H1 (cell line): ENCODE data around the gene ST6GALNAC3. TPM values are rescaled to one million over a fixed set of nuclear protein-coding genes. Genes with fewer than 3 reads are reported as not detected.

ENCODE experiments used
- CTCF ChIA-PET: fragments of 300-600 bp; sonication (Branson Sonifier 250); formaldehyde crosslinking; loops from one replicate; lab custom pipeline; 2021; ENCODE audit not compliant: partially characterized antibody; lab: Charles Lee
- POLR2A ChIA-PET: fragments of 300-600 bp; sonication (Branson Sonifier 250); formaldehyde crosslinking; loops from one replicate; lab custom pipeline; 2021; ENCODE audit warnings: inconsistent platforms; ENCODE audit not compliant: partially characterized antibody; lab: Charles Lee
- DNase-seq, 2 experiments: peaks; one replicate each; pipeline versions ENCODE4 v3.0.0 to v3.0.0-alpha.2; 2010 to 2022; ENCODE audit warnings: low spot score in 2 of 2, low read depth in 1 of 2, mixed read lengths in 1 of 2
- FAIRE-seq: peaks from 2 replicates; lab custom pipeline; 2011; peaks lifted over from hg19 to GRCh38; lab: Jason Lieb, UNC
- H2AFZ ChIP-seq: 2 replicates; pipeline ENCODE4 v1.8.1; 2012; ENCODE audit warnings: low read length, inconsistent platforms
- H2AK5ac ChIP-seq: 2 replicates; pipeline ENCODE4 v1.6.1; 2013; ENCODE audit warnings: low read depth, low read length
- H2BK120ac ChIP-seq: replicated peaks from 2 replicates; pipeline ENCODE3; 2013; ENCODE audit warnings: low read depth, low read length, inconsistent platforms
- H2BK12ac ChIP-seq: 2 replicates; pipeline ENCODE4 v1.6.1; 2013; ENCODE audit warnings: low read depth, low read length
- H2BK15ac ChIP-seq: 2 replicates; pipeline ENCODE4 v1.6.1; 2013; ENCODE audit warnings: low read length
- H2BK20ac ChIP-seq: 2 replicates; pipeline ENCODE4 v1.6.1; 2013; ENCODE audit warnings: low read length
- H2BK5ac ChIP-seq: 2 replicates; pipeline ENCODE4 v1.6.1; 2013; ENCODE audit warnings: low read depth, low read length
- H3K14ac ChIP-seq: 2 replicates; pipeline ENCODE4 v1.6.1; 2013; ENCODE audit warnings: inconsistent platforms; ENCODE audit not compliant: insufficient read length
- H3K18ac ChIP-seq: 2 replicates; pipeline ENCODE4 v1.6.1; 2013; ENCODE audit warnings: low read length; ENCODE audit errors: extremely low read depth
- H3K23ac ChIP-seq: 2 replicates; pipeline ENCODE4 v1.6.1; 2013; ENCODE audit warnings: inconsistent platforms; ENCODE audit not compliant: insufficient read length
- H3K23me2 ChIP-seq: 2 replicates; pipeline ENCODE4 v1.6.1; 2013; ENCODE audit warnings: low read depth, low read length
- H3K27ac ChIP-seq: 2 replicates; pipeline ENCODE4 v1.6.1; 2011; ENCODE audit warnings: low read depth, low read length, inconsistent platforms
- H3K27me3 ChIP-seq, 4 experiments: replicated peaks in 1 of 4; 1 replicate in 1 of 4; 2 replicates in 3 of 4; pipeline versions ENCODE4 v1.6.1 to v1.8.1; 2011 to 2013; ENCODE audit warnings: low read length in 3 of 4, mild to moderate bottlenecking in 3 of 4, inconsistent platforms in 2 of 4, mixed read lengths in 2 of 4, moderate library complexity in 1 of 4; ENCODE audit not compliant: control insufficient read depth in 3 of 4, insufficient read depth in 3 of 4; ENCODE audit errors: extremely low read depth in 1 of 4
- H3K36me3 ChIP-seq, 4 experiments: 2 replicates each; pipeline versions ENCODE4 v1.6.1 to v1.8.1; 2011 to 2013; ENCODE audit warnings: mild to moderate bottlenecking in 4 of 4, low read length in 3 of 4, moderate library complexity in 2 of 4, control low read depth in 1 of 4, inconsistent platforms in 1 of 4; ENCODE audit not compliant: insufficient read depth in 4 of 4, control insufficient read depth in 2 of 4
- H3K4ac ChIP-seq: replicated peaks from 2 replicates; pipeline ENCODE3; 2013; ENCODE audit warnings: low read length, low read depth, mixed read lengths, inconsistent platforms; ENCODE audit not compliant: insufficient read length
- H3K4me1 ChIP-seq, 4 experiments: replicated peaks in 1 of 4; 1 replicate in 1 of 4; 2 replicates in 3 of 4; pipeline versions ENCODE4 v1.6.1 to v1.8.1; 2011 to 2013; ENCODE audit warnings: low read length in 3 of 4, inconsistent platforms in 2 of 4, mixed read lengths in 1 of 4; ENCODE audit not compliant: insufficient read depth in 4 of 4, control insufficient read depth in 3 of 4
- H3K4me2 ChIP-seq, 2 experiments: 2 replicates each; pipeline versions ENCODE4 v1.6.1 to v1.8.1; 2011 to 2013; ENCODE audit warnings: low read depth in 2 of 2, low read length in 2 of 2, control low read depth in 1 of 2, inconsistent platforms in 1 of 2, mild to moderate bottlenecking in 1 of 2; ENCODE audit not compliant: insufficient read depth in 1 of 2
- H3K4me3 ChIP-seq, 4 experiments: fragments of 200-600, 300-600 bp in 1 of 4; sonication (generic), shearing (Covaris generic), sonication (Bioruptor Twin) in 1 of 4; 2 replicates each; pipeline versions ENCODE4 v1.5.1 to v1.8.1; 2011 to 2016; ENCODE audit warnings: low read length in 4 of 4, low read depth in 3 of 4, control low read depth in 2 of 4, inconsistent platforms in 2 of 4, mild to moderate bottlenecking in 2 of 4, mixed read lengths in 1 of 4, moderate library complexity in 1 of 4; ENCODE audit not compliant: insufficient read depth in 2 of 4; ENCODE audit errors: extremely low read depth in 1 of 4
- H3K56ac ChIP-seq: replicated peaks from 2 replicates; pipeline ENCODE3; 2013; ENCODE audit warnings: low read depth, mild to moderate bottlenecking, mixed read lengths, low read length, inconsistent platforms; ENCODE audit not compliant: insufficient read length
- H3K79me1 ChIP-seq: 2 replicates; pipeline ENCODE4 v1.6.1; 2013; ENCODE audit warnings: low read depth, low read length, control low read depth
- H3K79me2 ChIP-seq, 2 experiments: 2 replicates each; pipeline versions ENCODE4 v1.6.1 to v1.8.1; 2012 to 2013; ENCODE audit warnings: low read length in 2 of 2, mild to moderate bottlenecking in 2 of 2, inconsistent platforms in 1 of 2; ENCODE audit not compliant: insufficient read depth in 2 of 2, control insufficient read depth in 1 of 2
- H3K9ac ChIP-seq, 4 experiments: replicated peaks in 1 of 4; 1 replicate in 1 of 4; 2 replicates in 3 of 4; pipeline versions ENCODE4 v1.6.1 to v1.8.1; 2011 to 2013; ENCODE audit warnings: low read depth in 3 of 4, low read length in 3 of 4, control low read depth in 2 of 4, mild to moderate bottlenecking in 2 of 4, moderate library complexity in 2 of 4, inconsistent platforms in 1 of 4; ENCODE audit errors: extremely low read depth in 1 of 4
- H3K9me3 ChIP-seq, 2 experiments: 2 replicates each; pipeline versions ENCODE4 v1.6.1 to v1.8.1; 2012 to 2013; ENCODE audit warnings: mild to moderate bottlenecking in 2 of 2, moderate library complexity in 2 of 2, control low read depth in 1 of 2, inconsistent platforms in 1 of 2, low read depth in 1 of 2, low read length in 1 of 2, mixed read lengths in 1 of 2; ENCODE audit not compliant: insufficient read depth in 2 of 2
- H4K20me1 ChIP-seq, 2 experiments: replicated peaks in 1 of 2; 2 replicates each; pipeline versions ENCODE3 to v1.8.1; 2011 to 2013; ENCODE audit warnings: inconsistent platforms in 2 of 2, low read length in 2 of 2, mild to moderate bottlenecking in 1 of 2; ENCODE audit not compliant: insufficient read depth in 2 of 2, control insufficient read depth in 1 of 2
- H4K5ac ChIP-seq: 2 replicates; pipeline ENCODE4 v1.6.1; 2013; ENCODE audit warnings: low read length, low read depth, mixed read lengths, inconsistent platforms; ENCODE audit not compliant: insufficient read length
- H4K8ac ChIP-seq: 2 replicates; pipeline ENCODE4 v1.8.0; 2013; ENCODE audit warnings: mild to moderate bottlenecking, moderate library complexity, low read length, inconsistent platforms; ENCODE audit not compliant: insufficient read depth; ENCODE audit errors: extremely low read depth
- H4K91ac ChIP-seq: replicated peaks from 2 replicates; pipeline ENCODE3; 2013; ENCODE audit warnings: low read length, mixed read lengths, inconsistent platforms; ENCODE audit not compliant: insufficient read length
- ASH2L ChIP-seq: fragments of 200-600, 300-600 bp; sonication (generic); IDR thresholded peaks from one replicate; pipeline ENCODE4 v1.7.1; 2017; ENCODE audit warnings: low read length
- CTCF ChIP-seq, 3 experiments: IDR thresholded peaks; 1 replicate in 2 of 3; 2 replicates in 1 of 3; pipeline versions ENCODE4 v1.5.1 to v1.6.1; 2011; ENCODE audit warnings: low read length in 3 of 3, mild to moderate bottlenecking in 3 of 3, inconsistent platforms in 2 of 3, low read depth in 1 of 3, moderate library complexity in 1 of 3; ENCODE audit not compliant: insufficient read depth in 1 of 3; ENCODE audit errors: control extremely low read depth in 1 of 3
- HDAC2 ChIP-seq, 2 experiments: fragments of 300-600 bp in 1 of 2; sonication (generic) in 1 of 2; IDR thresholded peaks; 2 replicates each; pipeline ENCODE4 v1.6.1; 2011 to 2012; ENCODE audit warnings: low read depth in 2 of 2, low read length in 2 of 2, mild to moderate bottlenecking in 2 of 2, moderate library complexity in 2 of 2, borderline replicate concordance in 1 of 2, inconsistent platforms in 1 of 2
- JUND ChIP-seq: IDR thresholded peaks from 2 replicates; pipeline ENCODE4 v1.6.1; 2011; ENCODE audit warnings: mild to moderate bottlenecking, improper control_type of control experiment, low read length
- KDM4A ChIP-seq: IDR thresholded peaks from one replicate; pipeline ENCODE4 v1.7.1; 2012; ENCODE audit warnings: low read depth, mild to moderate bottlenecking, moderate library complexity, low read length, inconsistent platforms; ENCODE audit not compliant: severe bottlenecking
- KDM5A ChIP-seq: fragments of 200-600 bp; IDR thresholded peaks from 2 replicates; pipeline ENCODE4 v1.7.1; 2012; ENCODE audit warnings: mild to moderate bottlenecking, low read length, inconsistent platforms, mixed read lengths
- MAFK ChIP-seq: IDR thresholded peaks from 2 replicates; pipeline ENCODE4 v1.6.1; 2012; ENCODE audit warnings: low read depth, mild to moderate bottlenecking, improper control_type of control experiment, low read length
- MAX ChIP-seq: IDR thresholded peaks from 2 replicates; pipeline ENCODE4 v1.6.1; 2012; ENCODE audit warnings: inconsistent platforms
- RAD21 ChIP-seq, 2 experiments: IDR thresholded peaks in 1 of 2; conservative IDR thresholded peaks in 1 of 2; 2 replicates each; pipeline ENCODE4 v1.6.1; 2011; ENCODE audit warnings: low read depth in 2 of 2, low read length in 2 of 2, improper control_type of control experiment in 1 of 2, inconsistent platforms in 1 of 2, mild to moderate bottlenecking in 1 of 2, moderate library complexity in 1 of 2
- SIX5 ChIP-seq: IDR thresholded peaks from 2 replicates; pipeline ENCODE4 v1.6.1; 2011; ENCODE audit warnings: mild to moderate bottlenecking, low read depth, low read length
- SUZ12 ChIP-seq: fragments of 200-600 bp; sonication (generic); IDR thresholded peaks from 2 replicates; pipeline ENCODE4 v1.6.1; 2012; ENCODE audit warnings: mild to moderate bottlenecking, inconsistent platforms, low read length, moderate library complexity, mixed read lengths
- WGBS, 2 experiments: shearing (Covaris generic) in 1 of 2; methylation state at CpG; one replicate each; pipeline versions ENCODE4 v1.1.6 to v1.1.7; 2013 to 2015; ENCODE audit warnings: low lambda C conversion rate in 2 of 2, mixed read lengths in 2 of 2, inconsistent platforms in 1 of 2, low coverage in 1 of 2, missing lambda C conversion rate in 1 of 2; ENCODE audit not compliant: insufficient replicate concordance in 2 of 2, insufficient coverage in 1 of 2, insufficient read length in 1 of 2; ENCODE audit errors: extremely low coverage in 1 of 2, missing lambda C conversion rate in 1 of 2; 5-methylcytosine and 5-hydroxymethylcytosine counted together
- polyA plus RNA-seq, 7 experiments: library from polyadenylated mRNA; depleted of rRNA in 3 of 7; stranded (reverse) in 5 of 7; unstranded in 2 of 7; fragments of >200 nt in 5 of 7; fragments of 200-250 nt in 2 of 7; gene quantifications; 1 replicate in 5 of 7; 2 replicates in 1 of 7; 4 replicates in 1 of 7; pipeline versions ENCODE4 v1.2.1 to v1.2.3, GENCODE V29; 2011 to 2013; ENCODE audit warnings: missing spikeins in 2 of 7, mixed read lengths in 2 of 7
- total RNA-seq: library from RNA; stranded (reverse); fragmentation: NEBNext Ultra II Directional; extraction: Animal tissue kit (Norgen Biotek cat#: 25700); gene quantifications from 2 replicates; pipeline ENCODE4 v1.2.1, GENCODE V29; 2021

ST6GALNAC3 gene
- total and polyA plus RNA-seq, 2 of the 8 experiments (the other 6 are each of a cell fraction or from before 2014, with no cell fraction given): 4.9 to 19.0 TPM

GRCh38 chr1:76203127-76203526 is 128.6 kb downstream of the ST6GALNAC3 start:
- no peaks in the 10 kb centered on the region for H3K79me1 ChIP-seq
- no peak overlapping the region for H3K14ac ChIP-seq
- H3K4me1 ChIP-seq: no peaks in the 10 kb centered on the region
- H2BK20ac ChIP-seq: no peak overlapping the region
- H2BK12ac ChIP-seq: no peak overlapping the region
- H3K4me3 ChIP-seq: no peak overlapping the region
- no peak overlapping the region for H3K18ac ChIP-seq
- no peak for FAIRE-seq
- no peak overlapping the region for H2BK15ac ChIP-seq
- H4K91ac ChIP-seq: no peak overlapping the region
- no peaks in the 10 kb centered on the region for H4K20me1 ChIP-seq
- no peak for DNase-seq
- ChIA-PET CTCF (no interaction called here), POLR2A (no interaction called here)
- no peak overlapping the region for H3K9ac ChIP-seq
- no peaks in the 10 kb centered on the region for H3K36me3 ChIP-seq
- H2BK5ac ChIP-seq: no peak overlapping the region
- H3K9me3 ChIP-seq: peaks cover 0 to 5% of the 10 kb centered on the region in 2 experiments; a peak in 1 of 4 replicates
- 96% methylated on average over 3 of the region's 3 CpGs; no CpG with 5 or more reads in 1 of the 2 experiments for WGBS, 2 experiments
- H2AFZ ChIP-seq: no peak overlapping the region
- no peak overlapping the region for H3K4ac ChIP-seq
- no peak overlapping the region for H2AK5ac ChIP-seq
- H2BK120ac ChIP-seq: no peak overlapping the region
- H3K27me3 ChIP-seq: no peaks in the 10 kb centered on the region
- H3K27ac ChIP-seq: no peak overlapping the region
- no peaks in the 10 kb centered on the region for H3K79me2 ChIP-seq
- H3K56ac ChIP-seq: no peak overlapping the region
- H3K23ac ChIP-seq: no peak overlapping the region
- no peaks in the 10 kb centered on the region for H3K23me2 ChIP-seq
- no peak overlapping the region for H3K4me2 ChIP-seq
- no peak overlapping the region for H4K8ac ChIP-seq
- H4K5ac ChIP-seq: no peak overlapping the region
- TF ChIP-seq SIX5 (no peak), CTCF (IDR thresholded peaks at IDR 0.05; ENCODE audit: control extremely low read depth in 1 of 3, insufficient read depth in 1 of 3, low read depth in 1 of 3, low read length in 3 of 3) (no peak), JUND (no peak), MAX (no peak), HDAC2 (IDR thresholded peaks at IDR 0.05; ENCODE audit: borderline replicate concordance in 1 of 2, low read depth in 2 of 2, low read length in 2 of 2) (no peak), ASH2L (no peak), KDM5A (no peak), MAFK (no peak), KDM4A (no peak), RAD21 (IDR thresholded peaks at IDR 0.05 in 1 of 2, conservative IDR thresholded peaks at IDR 0.05 in 1 of 2; ENCODE audit: low read depth in 2 of 2, low read length in 2 of 2) (no peak), SUZ12 (no peak)
